IPS-NIHi7 (cell line): ENCODE measurements around the gene CEMIP2.

Experiments
- DNase-seq: peaks from one replicate; pipeline ENCODE4 v3.0.0; 2012; ENCODE audit warnings: mixed read lengths; ENCODE audit errors: extremely low spot score

CEMIP2 gene

DNA sequence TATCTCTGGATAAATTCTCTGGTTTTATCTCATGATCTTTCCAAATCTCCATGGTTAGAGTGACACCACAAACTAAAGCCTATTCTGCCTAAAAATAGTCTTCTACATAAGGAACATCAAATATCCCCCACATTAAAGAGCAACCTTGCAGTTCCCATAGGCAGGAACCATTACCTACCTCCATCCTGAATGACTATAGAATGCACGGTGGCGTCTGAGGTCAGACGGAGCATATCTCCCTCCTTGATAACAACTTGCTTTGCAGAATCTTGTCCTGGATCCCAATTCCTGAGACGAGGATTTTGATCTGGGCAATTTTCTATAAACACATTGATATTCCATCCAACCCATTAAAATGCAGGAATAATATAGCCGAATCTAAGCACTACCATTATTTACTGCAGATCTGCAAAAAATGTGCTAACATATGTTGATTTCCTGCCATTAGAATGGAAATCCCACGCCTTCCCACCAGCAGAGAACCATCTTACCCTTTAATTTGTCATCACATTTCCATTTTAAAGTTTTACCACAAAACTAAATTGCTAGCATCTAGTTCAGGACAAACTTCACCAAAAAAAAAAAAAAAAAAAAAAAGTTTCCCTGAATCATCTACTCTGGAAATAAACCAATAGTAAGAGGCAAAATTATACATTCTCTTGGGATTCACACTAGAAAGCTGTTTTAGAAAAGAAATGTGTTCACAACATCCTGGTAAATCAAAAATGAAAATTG lies 22.1 kb downstream of the CEMIP2 start:
- peak; percentile 19 for DNase-seq

- peak; percentile 47 for DNase-seq
These were observed 23.4 kb downstream of the CEMIP2 start for GRCh38 chr9:71744754-71745521.

- no peak for DNase-seq
These were observed 24.4 kb downstream of the CEMIP2 start for GRCh38 chr9:71743882-71744281.

DNA sequence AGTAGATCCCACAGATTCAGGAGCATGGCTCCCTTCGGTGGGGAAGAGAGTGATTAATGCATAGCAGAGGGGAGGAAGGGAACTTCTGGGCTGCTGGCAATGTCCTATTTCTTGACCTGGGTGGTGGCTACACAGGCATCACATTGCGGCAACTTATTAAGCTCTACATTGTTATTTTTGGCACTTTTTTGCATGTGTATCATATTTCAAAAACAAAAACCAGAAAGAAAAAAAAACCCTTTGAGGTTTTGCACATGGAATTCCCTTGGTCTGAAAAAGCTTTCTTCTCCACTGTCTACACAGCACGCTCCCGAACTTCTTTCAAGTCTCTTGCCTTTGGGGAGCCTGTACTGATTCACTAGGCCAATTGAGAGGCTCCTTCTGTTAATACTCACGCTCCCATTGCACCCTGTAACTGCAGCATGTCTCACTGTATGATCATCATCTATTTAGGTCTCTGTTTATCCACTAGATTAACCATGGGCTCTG lies 25.1 kb downstream of the CEMIP2 start:
- DNase-seq: no peak

- no peak for DNase-seq
These were observed 25.6 kb downstream of the CEMIP2 start for GRCh38 chr9:71742703-71743102.

- no peak for DNase-seq
These were observed 26.2 kb downstream of the CEMIP2 start for GRCh38 chr9:71741926-71742648.

DNA sequence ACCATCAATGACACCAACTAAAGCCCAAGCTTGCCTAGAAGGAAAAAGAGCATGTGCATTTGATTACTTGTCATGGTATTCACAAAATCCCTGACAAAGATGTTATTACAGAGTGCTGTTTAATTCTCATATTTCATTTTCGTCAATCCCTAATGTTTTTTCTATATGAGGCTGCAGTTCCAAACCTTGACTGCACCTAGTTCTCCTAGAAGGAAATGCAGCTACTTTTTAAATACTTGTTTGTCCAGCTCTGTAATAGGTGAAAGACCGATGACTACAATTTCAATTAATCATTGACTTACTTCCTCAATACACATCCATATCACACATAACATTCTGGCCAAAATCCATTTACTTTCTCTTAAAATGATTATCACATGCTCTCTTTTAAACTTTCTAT lies 28.1 kb downstream of the CEMIP2 start:
- DNase-seq: no peak

DNA sequence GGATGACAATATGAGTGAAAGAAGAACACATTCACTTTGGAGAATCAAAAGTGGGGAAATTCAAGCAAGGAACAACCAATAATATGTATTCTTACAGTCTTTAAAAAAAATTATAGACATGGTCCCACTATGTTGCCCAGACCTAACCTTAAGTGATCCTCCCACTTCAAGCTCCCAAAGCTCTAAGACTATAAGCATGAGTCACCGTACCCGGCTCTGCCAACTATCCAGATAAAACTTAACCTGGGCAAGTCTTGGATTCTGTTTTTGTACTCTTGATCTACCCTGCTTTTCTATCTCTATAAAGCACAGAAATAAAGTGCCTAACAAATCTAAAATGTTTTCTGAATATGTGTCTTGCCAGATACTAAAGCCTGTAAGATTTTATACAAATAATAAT lies 30.9 kb downstream of the CEMIP2 start:
- DNase-seq: no peak

- no peak for DNase-seq
These were observed 32.1 kb downstream of the CEMIP2 start for GRCh38 chr9:71736236-71736635.

GRCh38 chr9:71734950-71735349 lies 33.4 kb downstream of the CEMIP2 start:
- DNase-seq: no peak

DNA sequence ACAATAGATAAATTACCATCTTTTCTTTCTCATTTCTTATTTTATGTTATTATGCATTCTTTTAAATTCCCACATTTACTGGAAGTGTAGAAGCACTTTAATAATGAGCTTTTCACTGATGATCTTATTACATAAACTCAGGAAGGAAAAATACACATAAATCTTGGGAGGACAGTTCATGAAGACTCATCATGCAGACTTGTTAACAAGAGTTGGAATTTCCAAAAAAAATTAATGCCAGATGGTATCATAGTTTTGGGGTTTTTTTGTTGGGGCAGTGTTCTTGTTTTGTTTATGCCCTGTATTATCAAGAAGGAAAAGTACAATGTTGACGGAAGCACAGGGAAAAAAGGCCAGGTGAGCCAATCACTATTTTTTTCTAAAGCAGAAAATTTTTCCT lies 35.1 kb downstream of the CEMIP2 start:
- DNase-seq: no peak

GRCh38 chr9:71729816-71730526 lies 38.3 kb downstream of the CEMIP2 start:
- DNase-seq: no peak

- no peak for DNase-seq
These were observed 41.6 kb downstream of the CEMIP2 start for GRCh38 chr9:71726723-71727122.

DNA sequence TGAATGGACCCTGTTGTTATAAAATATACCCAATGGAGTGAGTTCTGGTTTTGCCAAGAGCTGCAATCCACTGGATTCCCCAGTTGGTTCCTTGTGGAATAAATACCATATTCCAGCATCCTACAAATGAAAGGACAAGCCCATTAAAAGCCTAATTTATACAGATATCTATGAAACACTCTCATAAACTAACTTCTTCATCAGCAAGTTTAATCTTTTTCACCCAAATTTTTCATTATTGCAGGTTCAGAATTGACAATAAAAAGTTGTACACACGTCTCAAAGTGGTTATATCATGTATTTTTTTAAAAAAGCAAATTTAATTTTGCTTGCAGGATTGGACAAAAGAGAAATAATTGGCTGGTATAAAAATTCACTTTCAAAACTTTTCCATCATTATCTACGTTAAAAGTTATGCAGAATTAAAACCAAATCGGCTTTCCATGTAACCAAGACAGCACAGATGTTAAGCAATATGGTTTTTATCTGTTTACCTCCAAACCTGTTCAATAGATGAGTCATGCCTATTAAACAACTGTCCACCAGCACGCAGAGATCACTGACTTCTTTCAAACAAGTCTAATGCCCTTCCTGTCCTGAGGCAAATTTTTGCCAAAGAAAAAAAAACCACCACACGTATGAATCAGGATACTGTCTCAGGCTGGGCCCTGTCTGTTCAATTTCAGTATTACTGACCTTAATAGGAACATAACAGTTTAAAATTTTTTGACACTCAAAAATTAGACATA lies 42.5 kb downstream of the CEMIP2 start:
- no peak for DNase-seq

DNA sequence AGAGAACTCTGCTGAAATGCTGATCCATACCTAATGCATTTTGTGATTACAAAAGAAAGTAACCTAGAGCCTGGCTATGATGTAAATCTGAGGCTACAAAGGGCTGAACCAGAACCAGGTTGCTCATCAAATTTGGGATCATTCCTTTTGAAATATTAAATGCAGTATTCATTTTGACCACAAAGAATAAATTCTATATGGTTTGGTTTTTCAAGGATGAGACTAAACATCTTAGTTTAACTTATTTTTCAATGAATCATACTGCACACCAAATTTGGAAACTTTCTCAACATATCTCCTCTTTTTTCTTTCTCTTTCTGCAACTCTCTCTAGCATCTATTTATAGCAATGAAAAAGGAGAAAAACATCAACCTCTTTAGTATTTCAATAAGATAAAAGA lies 46.5 kb downstream of the CEMIP2 start:
- DNase-seq: no peak

DNA sequence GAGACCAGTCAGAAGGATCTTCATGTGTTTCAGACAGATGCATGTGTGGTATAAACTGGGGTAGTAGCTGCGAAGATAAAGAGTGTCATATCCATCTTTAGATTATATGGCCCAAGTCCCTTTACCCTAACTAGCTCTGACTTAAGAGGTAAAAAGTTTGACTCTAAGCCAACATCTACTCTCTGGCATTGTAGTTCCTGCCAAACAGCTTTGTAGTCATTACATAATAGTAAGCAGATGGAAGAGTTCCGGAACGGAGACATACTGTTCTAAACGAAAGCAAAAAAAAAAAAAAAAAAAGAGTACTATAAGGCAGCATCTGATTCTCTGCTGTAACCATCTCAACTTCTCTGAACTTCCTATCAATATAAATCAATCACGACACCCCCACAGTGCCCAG lies 48.8 kb downstream of the CEMIP2 start:
- DNase-seq: no peak

DNA sequence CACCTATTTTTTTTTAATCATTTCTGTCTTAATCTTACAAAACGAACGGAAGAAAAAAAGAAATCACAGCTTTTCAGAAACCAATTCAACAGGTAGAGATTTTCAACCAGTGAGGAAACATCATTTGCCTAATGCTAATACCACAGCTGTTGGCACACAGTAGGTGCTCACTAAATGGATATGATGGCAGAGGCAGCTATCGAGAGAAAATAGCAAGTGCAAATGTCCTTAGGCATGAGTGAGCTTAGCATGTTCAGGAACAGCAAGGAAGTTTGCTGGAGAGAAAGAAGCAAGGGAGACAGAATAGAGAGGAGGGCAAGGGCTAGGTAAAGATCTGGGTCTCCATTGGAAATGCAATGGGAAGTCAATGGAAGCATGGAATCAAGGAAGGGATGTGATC lies 49.2 kb downstream of the CEMIP2 start:
- DNase-seq: no peak

DNA sequence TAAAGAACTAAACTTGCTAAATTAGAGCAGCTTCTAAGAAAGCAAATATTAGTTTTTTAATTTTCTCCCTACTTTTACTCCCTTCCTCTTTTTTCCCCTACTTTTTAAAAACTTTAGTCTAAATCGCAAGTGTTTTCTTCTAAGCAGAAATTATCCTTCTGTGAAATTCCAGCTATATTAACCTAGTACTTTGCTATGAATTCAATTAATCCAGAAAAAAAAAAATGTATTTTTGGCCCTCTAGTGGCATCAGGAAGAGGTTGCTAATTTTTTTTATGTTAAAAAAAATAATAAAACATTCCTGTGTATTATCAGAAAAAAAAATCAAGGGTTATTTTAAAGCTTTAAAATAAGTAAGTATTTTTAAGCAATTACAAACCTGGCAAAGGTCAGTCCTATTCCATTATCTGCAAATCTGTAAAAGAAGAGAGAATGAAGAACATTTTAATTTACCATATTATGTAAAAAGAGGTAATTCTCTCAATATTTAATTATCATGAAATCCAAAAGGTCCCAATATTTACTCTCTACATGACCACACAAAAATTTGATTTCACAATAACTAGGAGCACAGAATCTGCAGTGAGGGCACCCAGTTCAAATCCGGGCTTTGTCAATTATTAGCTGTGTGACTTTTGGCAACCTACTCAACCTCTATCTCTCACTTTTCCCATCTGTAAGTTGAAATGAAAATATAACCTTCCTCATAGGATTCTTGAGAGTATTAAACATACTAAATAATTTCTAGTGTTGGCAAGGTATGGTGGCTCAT lies 52.0 kb downstream of the CEMIP2 start:
- DNase-seq: no peak

DNA sequence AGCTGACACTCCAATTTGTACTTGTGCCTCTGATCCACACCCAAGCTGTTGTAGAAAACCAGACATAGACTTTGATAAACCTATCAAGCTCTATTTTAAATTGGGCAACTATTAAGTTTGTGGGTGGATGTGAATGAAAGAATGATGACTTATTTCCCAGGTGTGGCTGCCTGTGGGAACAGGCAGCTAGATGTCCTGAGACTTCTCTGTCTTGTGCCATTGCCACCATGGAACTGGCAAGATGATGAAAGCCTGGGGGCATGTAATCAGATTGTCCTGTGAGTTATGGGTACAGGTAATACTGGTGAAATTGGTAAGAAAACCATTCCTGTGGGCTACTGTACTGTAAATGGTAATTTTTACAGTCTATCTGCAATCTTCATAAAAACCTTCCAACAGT lies 57.5 kb downstream of the CEMIP2 start:
- DNase-seq: no peak

DNA sequence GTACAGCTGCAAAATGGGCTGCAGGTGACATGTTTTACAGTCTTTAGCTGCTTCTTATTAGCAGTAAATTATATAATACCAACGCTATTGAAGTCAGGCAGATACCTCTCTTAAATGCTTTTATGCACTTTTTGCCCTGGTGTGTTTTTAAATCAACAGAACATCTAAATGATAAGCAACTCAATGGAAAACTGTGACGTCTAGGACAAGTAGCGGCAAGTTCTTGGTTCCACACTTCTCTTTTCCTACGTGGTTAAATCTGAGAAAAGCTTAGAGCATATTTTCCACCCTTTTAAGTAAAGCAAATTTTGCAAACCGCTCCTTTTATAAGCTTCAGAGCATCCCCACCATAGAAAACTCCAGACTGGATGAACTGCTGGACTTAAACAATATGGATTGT lies 58.1 kb downstream of the CEMIP2 start:
- DNase-seq: no peak
